ENCODE measurements around the gene AGPAT3. TPM values are rescaled to one million over a fixed set of nuclear protein-coding genes. Genes with fewer than 3 reads are reported as not detected.

The AGPAT3 gene
- total and polyA plus RNA-seq, 10 of the 15 experiments (the other 5 are each of a cell fraction or from before 2014, with no cell fraction given), result 1.2 to 110 (median 30.8) TPM

DNA sequence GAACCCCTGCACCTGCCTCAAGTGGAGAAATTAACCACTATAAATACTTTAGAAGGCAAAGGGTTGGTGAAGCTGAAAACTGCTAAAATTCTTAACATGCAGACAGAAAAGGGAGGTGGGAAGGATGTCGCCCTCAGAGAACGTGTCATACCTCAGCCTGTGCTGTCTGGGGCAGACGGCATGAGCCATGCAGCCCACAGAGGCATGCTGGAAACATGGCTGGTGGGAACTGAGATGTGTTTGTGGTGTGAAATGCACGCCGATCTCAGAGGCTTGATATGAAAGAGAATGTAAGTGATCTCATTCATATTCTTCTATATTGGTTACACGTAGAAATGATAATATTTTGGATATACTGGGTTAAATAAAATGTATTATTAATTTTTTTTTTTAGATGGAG, 16.3 kb downstream of the AGPAT3 start (continued):
- TF ChIP-seq ASH2L (IDR thresholded peaks at IDR 0.05; ENCODE audit: borderline replicate concordance, low read depth), result no peak

DNA sequence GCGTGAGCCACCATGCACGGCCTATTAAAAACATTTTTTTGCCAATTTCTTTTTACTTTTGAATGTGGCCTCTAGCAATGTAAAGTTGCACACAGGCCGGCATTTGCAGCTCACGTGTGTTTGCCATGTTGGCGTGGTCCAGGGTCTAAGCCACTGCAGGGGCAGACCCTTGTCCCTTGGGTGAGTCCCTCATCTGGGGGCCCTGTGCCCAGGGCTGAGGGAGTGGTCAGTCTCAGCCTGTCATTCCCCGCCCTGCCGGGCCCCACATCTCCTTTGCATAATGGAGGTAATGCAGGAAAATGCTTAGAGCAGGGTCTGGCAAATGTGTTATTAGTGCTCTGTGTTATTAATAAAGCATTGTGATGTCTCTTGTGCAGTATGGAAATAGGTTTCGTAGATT, 16.9 kb downstream of the AGPAT3 start:
- H2AFZ ChIP-seq (ENCODE audit: control insufficient read depth, low read depth, low read length), result no peak overlapping the region
- H3K9ac ChIP-seq (ENCODE audit: control insufficient read depth, insufficient read depth, low read length), result no peak overlapping the region
- H3K4me2 ChIP-seq (ENCODE audit: control insufficient read depth, insufficient read depth), result no peak overlapping the region
- no peaks in the 10 kb centered on the region for H4K20me1 ChIP-seq (ENCODE audit: control insufficient read depth, insufficient read depth)
- BruUV-seq (replicated peaks), result no TSS peak
- ChIA-PET RAD21 (ENCODE audit: unreplicated experiment) (no interaction called here), CTCF (no interaction called here), POLR2A (no interaction called here), SMC1A (ENCODE audit: uncharacterized antibody, unreplicated experiment) (interaction anchor here (1.4 kb wide), 1 partner anchor 56 kb away, joined by 3 read pairs; no protein-coding TSS in a partner anchor)
- 98% methylated on average over 8 of the region's 8 CpGs for WGBS (ENCODE audit: insufficient coverage, insufficient replicate concordance, low lambda C conversion rate, missing lambda C conversion rate)
- H3K27ac ChIP-seq (ENCODE audit: control insufficient read depth, insufficient read depth), result no peak overlapping the region
- peaks cover 11 to 18% of the 10 kb centered on the region in 2 experiments for H3K36me3 ChIP-seq (ENCODE audit: control insufficient read depth in 2 of 2, insufficient read depth in 2 of 2, low read length in 1 of 2)
- no peak overlapping the region for H3K4me3 ChIP-seq
- in situ Hi-C loops (cut with MboI) (no loop called here), intact Hi-C loops (cut with micrococcal nuclease; ENCODE audit: unreplicated experiment) (no loop called here)
- TF ChIP-seq EP300 (IDR thresholded peaks at IDR 0.05; ENCODE audit: borderline replicate concordance in 1 of 2, control insufficient read depth in 1 of 2, low read depth in 2 of 2, low read length in 2 of 2) (no peak), CEBPB (IDR thresholded peaks at IDR 0.05; ENCODE audit: borderline replicate concordance in 1 of 2, low read depth in 2 of 2, low read length in 2 of 2) (no peak), MYC (IDR thresholded peaks at IDR 0.05; ENCODE audit: insufficient read depth, insufficient read length, insufficient replicate concordance, low read length, severe bottlenecking) (no peak), NR2C2 (IDR thresholded peaks at IDR 0.05; ENCODE audit: borderline replicate concordance, control insufficient read depth, insufficient read length, low read depth) (no peak), STAT3 (IDR thresholded peaks at IDR 0.05; ENCODE audit: low read depth, low read length) (no peak), NBN (IDR thresholded peaks at IDR 0.05) (no peak), RCOR1 (conservative IDR thresholded peaks at IDR 0.05; ENCODE audit: low read depth, low read length) (no peak), YY1 (IDR thresholded peaks at IDR 0.05; ENCODE audit: low read depth, low read length) (no peak), SMARCA5 (IDR thresholded peaks at IDR 0.05) (no peak), KLF5 (IDR thresholded peaks at IDR 0.05; ENCODE audit: partially characterized antibody) (no peak), EGR1 (IDR thresholded peaks at IDR 0.05; ENCODE audit: borderline replicate concordance in 1 of 2, low read depth in 2 of 2, low read length in 2 of 2) (no peak), KDM1A (IDR thresholded peaks at IDR 0.05; ENCODE audit: borderline replicate concordance) (no peak)
- TF ChIP-seq, protein P1, sequence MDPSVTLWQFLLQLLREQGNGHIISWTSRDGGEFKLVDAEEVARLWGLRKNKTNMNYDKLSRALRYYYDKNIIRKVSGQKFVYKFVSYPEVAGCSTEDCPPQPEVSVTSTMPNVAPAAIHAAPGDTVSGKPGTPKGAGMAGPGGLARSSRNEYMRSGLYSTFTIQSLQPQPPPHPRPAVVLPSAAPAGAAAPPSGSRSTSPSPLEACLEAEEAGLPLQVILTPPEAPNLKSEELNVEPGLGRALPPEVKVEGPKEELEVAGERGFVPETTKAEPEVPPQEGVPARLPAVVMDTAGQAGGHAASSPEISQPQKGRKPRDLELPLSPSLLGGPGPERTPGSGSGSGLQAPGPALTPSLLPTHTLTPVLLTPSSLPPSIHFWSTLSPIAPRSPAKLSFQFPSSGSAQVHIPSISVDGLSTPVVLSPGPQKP (IDR thresholded peaks at IDR 0.05; ENCODE audit: low read depth, low read length), result no peak
- no peaks in the 10 kb centered on the region for H3K9me3 ChIP-seq (replicated peaks; ENCODE audit: control insufficient read depth, insufficient read depth, low read length)
- no peaks in the 10 kb centered on the region for H3K27me3 ChIP-seq (replicated peaks in 1 of 2; ENCODE audit: control insufficient read depth in 2 of 2, insufficient read depth in 2 of 2, low read length in 1 of 2)
- ATAC-seq (no peak), DNase-seq (ENCODE audit: low read depth, low spot score) (no peak), FAIRE-seq (no peak)
- peaks cover 76% of the 10 kb centered on the region for H3K79me2 ChIP-seq (ENCODE audit: control insufficient read depth, insufficient read depth, low read length)
- peaks cover 25% of the 10 kb centered on the region for H3K4me1 ChIP-seq (ENCODE audit: control insufficient read depth, insufficient read depth, low read length)
